ENCODE data around the gene CDAN1.

- TF ChIP-seq MYC (IDR thresholded peaks at IDR 0.05; ENCODE audit: low read depth, low read length) (no peak), CTCF (IDR thresholded peaks at IDR 0.05; ENCODE audit: extremely low read depth in 1 of 2, insufficient read depth in 1 of 2, low read depth in 1 of 2, low read length in 2 of 2) (no peak), EZH2 (IDR thresholded peaks at IDR 0.05; ENCODE audit: borderline replicate concordance, low read depth, low read length, severe bottlenecking) (no peak), POLR2A (IDR thresholded peaks at IDR 0.05; ENCODE audit: low read depth, low read length) (no peak), MAX (IDR thresholded peaks at IDR 0.05; ENCODE audit: insufficient read depth, insufficient read length) (no peak), POLR2AphosphoS5 (IDR thresholded peaks at IDR 0.05; ENCODE audit: insufficient read depth, low read depth, low read length) (no peak), FOS (IDR thresholded peaks at IDR 0.05; ENCODE audit: borderline replicate concordance, insufficient read depth, low read length) (no peak), JUN (IDR thresholded peaks at IDR 0.05; ENCODE audit: borderline replicate concordance, insufficient read depth, insufficient read length, low read depth) (no peak)
Measured at GRCh38 chr15:42744195-42744594, 7.3 kb upstream of the CDAN1 start.
